Spleen (tissue), 11 donors: ENCODE measurements around the gene CHTOP. TPM values are rescaled to one million over a fixed set of nuclear protein-coding genes. Genes with fewer than 3 reads are reported as not detected.

Experiments used
- DNase-seq: peaks from one replicate; pipeline ENCODE4 v3.0.0-alpha.2; 2020
- H3K27ac ChIP-seq, 8 donors: fragments of 200-600 bp; sonication (generic) in 7 of 8; 1 replicate in 4 of 8; 2 replicates in 4 of 8; pipeline versions ENCODE4 v1.5.0 to v1.8.0; 2016 to 2021; ENCODE audit warnings: inconsistent platforms in 4 of 8, mild to moderate bottlenecking in 4 of 8, moderate library complexity in 1 of 8
- H3K27me3 ChIP-seq, 7 donors: fragments of 200-600 bp; sonication (generic) in 6 of 7; replicated peaks in 1 of 7; 1 replicate in 4 of 7; 2 replicates in 3 of 7; pipeline versions ENCODE4 v1.5.0 to v1.8.0; 2016 to 2021; ENCODE audit warnings: inconsistent platforms in 3 of 7, mild to moderate bottlenecking in 1 of 7
- H3K36me3 ChIP-seq, 6 donors: fragments of 200-600 bp; sonication (generic) in 5 of 6; 1 replicate in 4 of 6; 2 replicates in 2 of 6; pipeline versions ENCODE4 v1.5.0 to v1.8.0; 2016 to 2021; ENCODE audit warnings: inconsistent platforms in 2 of 6
- H3K4me1 ChIP-seq, 6 donors: fragments of 200-600 bp; sonication (generic) in 5 of 6; 1 replicate in 3 of 6; 2 replicates in 3 of 6; pipeline versions ENCODE4 v1.5.0 to v1.8.0; 2016 to 2021; ENCODE audit warnings: inconsistent platforms in 3 of 6
- H3K4me3 ChIP-seq, 8 donors: fragments of 200-600 bp; sonication (generic) in 7 of 8; 1 replicate in 4 of 8; 2 replicates in 4 of 8; pipeline versions ENCODE4 v1.5.0 to v1.8.0; 2016 to 2021; ENCODE audit warnings: inconsistent platforms in 4 of 8, mild to moderate bottlenecking in 4 of 8, moderate library complexity in 2 of 8
- H3K9me3 ChIP-seq, 8 donors: fragments of 200-600 bp; sonication (generic) in 7 of 8; 1 replicate in 4 of 8; 2 replicates in 4 of 8; pipeline versions ENCODE4 v1.5.0 to v1.8.0; 2016 to 2021; ENCODE audit warnings: inconsistent platforms in 4 of 8
- CTCF ChIP-seq, 11 experiments: fragments of 200-600 bp in 7 of 11; fragments of 450-650 bp in 4 of 11; sonication (generic) in 4 of 11; IDR thresholded peaks in 8 of 11; conservative IDR thresholded peaks in 3 of 11; 1 replicate in 7 of 11; 2 replicates in 4 of 11; pipeline versions ENCODE4 v1.4.0 to v1.8.0; 2016 to 2021; ENCODE audit warnings: antibody characterized with exemption in 11 of 11, inconsistent platforms in 4 of 11, mild to moderate bottlenecking in 1 of 11
- POLR2A ChIP-seq, 3 donors: fragments of 450-650 bp; IDR thresholded peaks; one replicate each; pipeline ENCODE4 v1.5.1; 2017; ENCODE audit warnings: antibody characterized with exemption in 3 of 3, mild to moderate bottlenecking in 1 of 3
- POLR2AphosphoS5 ChIP-seq, 3 donors: sonication (generic); formaldehyde crosslinking; IDR thresholded peaks; one replicate each; pipeline ENCODE4 v1.5.1; 2017; ENCODE audit warnings: antibody characterized with exemption in 3 of 3
- WGBS, 5 donors: extraction: QIAGEN DNeasy Blood & Tissue Kit in 3 of 5; methylation state at CpG; one replicate each; pipeline versions ENCODE4 v1.1.5 to v1.1.7; 2013 to 2018; 5-methylcytosine and 5-hydroxymethylcytosine counted together
- intact Hi-C: fragments of 100-400 bp; cut with DNase I; formaldehyde crosslinking; loops from one replicate; pipeline ENCODE4 v1.15.0; 2023; ENCODE audit warnings: low total_unique reads
- microRNA-seq, 3 donors: library from miRNA; unstranded; fragments of <30 nt; microRNA quantifications; one replicate each; pipeline versions ENCODE4 to v1.1.0, GENCODE V29; 2019 to 2020
- polyA plus RNA-seq, 3 donors: library from polyadenylated mRNA; stranded (reverse); fragments of 200-250 nt; gene quantifications; one replicate each; pipeline ENCODE4 v1.2.1, GENCODE V29; 2013
- small RNA-seq, 4 donors: library from RNA; depleted of rRNA; stranded (forward); fragments of <200 nt; gene quantifications; one replicate each; pipeline ENCODE3, GENCODE V24; 2016
- total RNA-seq, 7 donors: library from RNA; depleted of rRNA in 3 of 7; stranded (reverse); fragments of >200 nt in 3 of 7; fragmentation: NEBNext Ultra II Directional in 4 of 7; extraction: Animal tissue kit (Norgen Biotek cat#: 25700) in 4 of 7; gene quantifications; one replicate each; pipeline versions ENCODE4 v1.1.0 to v1.2.1, GENCODE V29; 2016 to 2021
- donor health status: healthy with polysubstance abuse.
- donor health status: DM: no; HTN: no; CAD: no; lungs with moderate emphysema.
- donor health status: DM: no; HTN: no; CAD: no.
- donor health status: Bipolar disorder and iron deficiency.
- donor health status: healthy.
- donor health status: DM: no; HTN: no; CAD: no.
- donor health status: DM: yes; HTN: yes; CAD: no.

Gene CHTOP
- total and polyA plus RNA-seq, 10 donors = 58.1 to 108 (median 84.4) TPM

- Histone ChIP-seq H3K27me3 (no peaks in the 10 kb centered on the region), H3K4me1 (no peaks in the 10 kb centered on the region), H3K9me3 (no peaks in the 10 kb centered on the region), H3K4me3 (no peak overlapping the region), H3K36me3 (no peaks in the 10 kb centered on the region), H3K27ac (no peak overlapping the region)
- DNase-seq = no peak
- WGBS, 5 donors = 69 to 84% (median 78%) methylated on average over 12 to 18 of the region's 18 CpGs
- intact Hi-C loops = no loop called here
- TF ChIP-seq POLR2A (IDR thresholded peaks at IDR 0.05) (no peak), CTCF (IDR thresholded peaks at IDR 0.05 in 8 of 11, conservative IDR thresholded peaks at IDR 0.05 in 3 of 11) (no peak), POLR2AphosphoS5 (IDR thresholded peaks at IDR 0.05) (no peak)
Measured at GRCh38 chr1:153688736-153689328, 55.0 kb downstream of the CHTOP start.

GRCh38 chr1:153693466-153693865 lies 59.6 kb downstream of the CHTOP start:
- TF ChIP-seq CTCF (IDR thresholded peaks at IDR 0.05 in 8 of 11, conservative IDR thresholded peaks at IDR 0.05 in 3 of 11) (no peak), POLR2AphosphoS5 (IDR thresholded peaks at IDR 0.05) (no peak), POLR2A (IDR thresholded peaks at IDR 0.05) (no peak)
- WGBS, 5 donors = 80 to 96% (median 87%) methylated on average over 1 to 4 of the region's 4 CpGs
- Histone ChIP-seq H3K27me3 (no peaks in the 10 kb centered on the region), H3K4me3 (no peak overlapping the region), H3K9me3 (no peaks in the 10 kb centered on the region), H3K27ac (no peak overlapping the region), H3K36me3 (no peaks in the 10 kb centered on the region), H3K4me1 (peaks cover 5 to 16% (median 11%) of the 10 kb centered on the region in 6 donors)
- no peak for DNase-seq
- intact Hi-C loops = no loop called here

Small RNA genes lying within 50 kb of the gene (microRNA-seq; reads per million reads assigned to microRNA genes)
- 0 reads per million in 3 donors for gene MIR8083

Small RNA genes lying within 50 kb of the gene (small RNA-seq; reads per million reads assigned to genes)
- 0 reads per million in 4 donors for gene MIR8083

Other genes starting within 250 kb of the CHTOP start
- 1,000 to 10,000 TPM in 6 of 7 donors, 100 to 1,000 TPM in 1; 983 to 7,676 (median 1,629) TPM for gene S100A8, start 243.0 kb upstream of the CHTOP start, total RNA-seq
- gene S100A8, start 243.0 kb upstream of the CHTOP start, polyA plus RNA-seq = 1,000 to 10,000 TPM in 2 of 3 donors, 100 to 1,000 TPM in 1; 756 to 2,335 (median 1,287) TPM
- not detected for gene S100A7A, start 217.5 kb upstream of the CHTOP start, total RNA-seq
- gene S100A7A, start 217.5 kb upstream of the CHTOP start, polyA plus RNA-seq = not detected
- not detected for gene S100A7, start 173.4 kb upstream of the CHTOP start, total RNA-seq
- not detected for gene S100A7, start 173.4 kb upstream of the CHTOP start, polyA plus RNA-seq
- gene S100A6, start 98.1 kb upstream of the CHTOP start, total RNA-seq = 100 to 1,000 TPM; 121 to 403 (median 193) TPM
- gene S100A6, start 98.1 kb upstream of the CHTOP start, polyA plus RNA-seq = 100 to 1,000 TPM; 578 to 779 (median 653) TPM
- gene S100A5, start 93.1 kb upstream of the CHTOP start, total RNA-seq = 1 to 10 TPM in 1 of 7 donors, not detected in 6; 2.8 TPM
- under 1 TPM in 2 of 3 donors, not detected in 1; 0.32 to 0.46 TPM for gene S100A5, start 93.1 kb upstream of the CHTOP start, polyA plus RNA-seq
- 100 to 1,000 TPM; 161 to 521 (median 309) TPM for gene S100A4, start 88.3 kb upstream of the CHTOP start, total RNA-seq
- gene S100A4, start 88.3 kb upstream of the CHTOP start, polyA plus RNA-seq = 100 to 1,000 TPM; 309 to 755 (median 572) TPM
- gene S100A3, start 84.8 kb upstream of the CHTOP start, total RNA-seq = 1 to 10 TPM in 2 of 7 donors, under 1 TPM in 1, not detected in 4; 0.44 to 1.3 (median 1.0) TPM
- gene S100A3, start 84.8 kb upstream of the CHTOP start, polyA plus RNA-seq = 1 to 10 TPM; 1.1 to 2.6 (median 2.2) TPM
- under 1 TPM in 2 of 7 donors, not detected in 5; 0.60 to 0.97 TPM for gene S100A2, start 68.2 kb upstream of the CHTOP start, total RNA-seq
- 1 to 10 TPM in 2 of 3 donors, under 1 TPM in 1; 0.61 to 5.2 (median 2.8) TPM for gene S100A2, start 68.2 kb upstream of the CHTOP start, polyA plus RNA-seq
- gene S100A16, start 20.9 kb upstream of the CHTOP start, total RNA-seq = 100 to 1,000 TPM in 3 of 7 donors, 10 to 100 TPM in 4; 78.0 to 111 (median 97.0) TPM
- 100 to 1,000 TPM in 1 of 3 donors, 10 to 100 TPM in 2; 52.0 to 101 (median 68.2) TPM for gene S100A16, start 20.9 kb upstream of the CHTOP start, polyA plus RNA-seq
- 1 to 10 TPM in 1 of 7 donors, under 1 TPM in 3, not detected in 3; 0.28 to 1.0 (median 0.75) TPM for gene S100A14, start 17.7 kb upstream of the CHTOP start, total RNA-seq
- 1 to 10 TPM; 1.2 to 3.0 (median 2.0) TPM for gene S100A14, start 17.7 kb upstream of the CHTOP start, polyA plus RNA-seq
- 100 to 1,000 TPM in 1 of 7 donors, 10 to 100 TPM in 6; 48.8 to 103 (median 72.4) TPM for gene S100A13, start 6.6 kb upstream of the CHTOP start, total RNA-seq
- gene S100A13, start 6.6 kb upstream of the CHTOP start, polyA plus RNA-seq = 100 to 1,000 TPM; 118 to 146 (median 143) TPM
- 1 to 10 TPM in 1 of 7 donors, not detected in 6; 2.6 TPM for gene S100A1, start 5.6 kb upstream of the CHTOP start, total RNA-seq
- gene S100A1, start 5.6 kb upstream of the CHTOP start, polyA plus RNA-seq = 10 to 100 TPM in 1 of 3 donors, 1 to 10 TPM in 2; 1.7 to 39.7 (median 8.2) TPM
- gene SNAPIN, start 24.6 kb downstream of the CHTOP start, total RNA-seq = 10 to 100 TPM; 26.3 to 60.7 (median 33.5) TPM
- gene SNAPIN, start 24.6 kb downstream of the CHTOP start, polyA plus RNA-seq = 10 to 100 TPM; 37.1 to 50.3 (median 44.9) TPM
- gene ILF2, start 36.9 kb downstream of the CHTOP start, total RNA-seq = 100 to 1,000 TPM in 1 of 7 donors, 10 to 100 TPM in 6; 80.9 to 105 (median 85.0) TPM
- 10 to 100 TPM; 54.9 to 90.3 (median 82.4) TPM for gene ILF2, start 36.9 kb downstream of the CHTOP start, polyA plus RNA-seq
- gene NPR1, start 44.6 kb downstream of the CHTOP start, total RNA-seq = 1 to 10 TPM in 6 of 7 donors, under 1 TPM in 1; 0.83 to 5.1 (median 2.5) TPM
- gene NPR1, start 44.6 kb downstream of the CHTOP start, polyA plus RNA-seq = 1 to 10 TPM; 2.1 to 3.6 (median 3.4) TPM
- 10 to 100 TPM; 38.1 to 66.2 (median 49.0) TPM for gene INTS3, start 94.0 kb downstream of the CHTOP start, total RNA-seq
- 10 to 100 TPM; 24.7 to 51.9 (median 46.6) TPM for gene INTS3, start 94.0 kb downstream of the CHTOP start, polyA plus RNA-seq
- 10 to 100 TPM; 11.1 to 28.4 (median 20.0) TPM for gene SLC27A3, start 141.3 kb downstream of the CHTOP start, total RNA-seq
- 10 to 100 TPM; 23.4 to 54.5 (median 48.6) TPM for gene SLC27A3, start 141.3 kb downstream of the CHTOP start, polyA plus RNA-seq